Vagina (tissue), 2 donors: ENCODE results near the gene SCLT1.

Experiments used
- POLR2AphosphoS5 ChIP-seq, 2 donors: sonication (generic); formaldehyde crosslinking; IDR thresholded peaks; one replicate each; pipeline ENCODE4 v1.9.0; 2017; ENCODE audit warnings: antibody characterized with exemption in 2 of 2, mild to moderate bottlenecking in 2 of 2, low read depth in 1 of 2; ENCODE audit not compliant: insufficient read depth in 1 of 2
- TF ChIP-seq, protein P1 (sequence below), 3 experiments: fragments of 450-650 bp in 2 of 3; fragments of 200-600 bp in 1 of 3; sonication (generic) in 1 of 3; IDR thresholded peaks; one replicate each; pipeline ENCODE4 v1.5.1; 2017 to 2019; ENCODE audit warnings: antibody characterized with exemption in 3 of 3, mild to moderate bottlenecking in 2 of 3, moderate library complexity in 2 of 3

DNA sequence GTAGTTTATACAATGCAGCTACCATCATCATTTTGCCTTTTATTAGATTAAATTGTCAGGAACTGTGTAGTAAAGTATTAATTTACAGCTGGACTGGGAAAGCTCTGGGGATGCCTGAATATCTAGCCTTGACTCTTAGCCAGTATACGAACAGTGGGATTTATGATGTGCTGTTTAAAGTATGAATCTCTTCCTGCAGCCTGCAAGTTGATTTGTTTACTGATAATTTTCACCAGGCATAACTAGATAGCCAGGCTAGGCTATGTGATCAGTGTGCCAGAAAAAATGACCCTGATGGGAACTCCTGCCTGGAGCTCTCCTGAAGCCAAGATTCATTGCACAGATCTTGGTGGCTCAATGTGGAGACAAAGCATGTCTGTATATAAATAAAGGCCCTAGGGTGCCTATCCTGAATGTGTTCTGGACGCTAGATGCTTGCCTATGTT lies 119.2 kb downstream of the SCLT1 start:
- TF ChIP-seq, protein P1, sequence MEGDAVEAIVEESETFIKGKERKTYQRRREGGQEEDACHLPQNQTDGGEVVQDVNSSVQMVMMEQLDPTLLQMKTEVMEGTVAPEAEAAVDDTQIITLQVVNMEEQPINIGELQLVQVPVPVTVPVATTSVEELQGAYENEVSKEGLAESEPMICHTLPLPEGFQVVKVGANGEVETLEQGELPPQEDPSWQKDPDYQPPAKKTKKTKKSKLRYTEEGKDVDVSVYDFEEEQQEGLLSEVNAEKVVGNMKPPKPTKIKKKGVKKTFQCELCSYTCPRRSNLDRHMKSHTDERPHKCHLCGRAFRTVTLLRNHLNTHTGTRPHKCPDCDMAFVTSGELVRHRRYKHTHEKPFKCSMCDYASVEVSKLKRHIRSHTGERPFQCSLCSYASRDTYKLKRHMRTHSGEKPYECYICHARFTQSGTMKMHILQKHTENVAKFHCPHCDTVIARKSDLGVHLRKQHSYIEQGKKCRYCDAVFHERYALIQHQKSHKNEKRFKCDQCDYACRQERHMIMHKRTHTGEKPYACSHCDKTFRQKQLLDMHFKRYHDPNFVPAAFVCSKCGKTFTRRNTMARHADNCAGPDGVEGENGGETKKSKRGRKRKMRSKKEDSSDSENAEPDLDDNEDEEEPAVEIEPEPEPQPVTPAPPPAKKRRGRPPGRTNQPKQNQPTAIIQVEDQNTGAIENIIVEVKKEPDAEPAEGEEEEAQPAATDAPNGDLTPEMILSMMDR (IDR thresholded peaks at IDR 0.05) = no peak
- no peak for TF ChIP-seq POLR2AphosphoS5 (IDR thresholded peaks at IDR 0.05; ENCODE audit: insufficient read depth in 1 of 2, low read depth in 1 of 2)
